ENCODE data around the gene SELENOO.

GRCh38 chr22:50199251-50199721, 1.5 kb upstream of the SELENOO start:
- TF ChIP-seq, protein P1, sequence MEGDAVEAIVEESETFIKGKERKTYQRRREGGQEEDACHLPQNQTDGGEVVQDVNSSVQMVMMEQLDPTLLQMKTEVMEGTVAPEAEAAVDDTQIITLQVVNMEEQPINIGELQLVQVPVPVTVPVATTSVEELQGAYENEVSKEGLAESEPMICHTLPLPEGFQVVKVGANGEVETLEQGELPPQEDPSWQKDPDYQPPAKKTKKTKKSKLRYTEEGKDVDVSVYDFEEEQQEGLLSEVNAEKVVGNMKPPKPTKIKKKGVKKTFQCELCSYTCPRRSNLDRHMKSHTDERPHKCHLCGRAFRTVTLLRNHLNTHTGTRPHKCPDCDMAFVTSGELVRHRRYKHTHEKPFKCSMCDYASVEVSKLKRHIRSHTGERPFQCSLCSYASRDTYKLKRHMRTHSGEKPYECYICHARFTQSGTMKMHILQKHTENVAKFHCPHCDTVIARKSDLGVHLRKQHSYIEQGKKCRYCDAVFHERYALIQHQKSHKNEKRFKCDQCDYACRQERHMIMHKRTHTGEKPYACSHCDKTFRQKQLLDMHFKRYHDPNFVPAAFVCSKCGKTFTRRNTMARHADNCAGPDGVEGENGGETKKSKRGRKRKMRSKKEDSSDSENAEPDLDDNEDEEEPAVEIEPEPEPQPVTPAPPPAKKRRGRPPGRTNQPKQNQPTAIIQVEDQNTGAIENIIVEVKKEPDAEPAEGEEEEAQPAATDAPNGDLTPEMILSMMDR (IDR thresholded peaks at IDR 0.05; ENCODE audit: low read depth, low read length, poor library complexity, severe bottlenecking), result no peak
- no peak for TF ChIP-seq EZH2phosphoT487 (IDR thresholded peaks at IDR 0.05; ENCODE audit: borderline replicate concordance, low read length)
